ENCODE results near the gene OR4D1.
"Not testable (repeated sequence)": the region's sequence is repeated elsewhere in the genome, so short reads cannot be mapped to it uniquely, and the experiment has no call there.

DNA sequence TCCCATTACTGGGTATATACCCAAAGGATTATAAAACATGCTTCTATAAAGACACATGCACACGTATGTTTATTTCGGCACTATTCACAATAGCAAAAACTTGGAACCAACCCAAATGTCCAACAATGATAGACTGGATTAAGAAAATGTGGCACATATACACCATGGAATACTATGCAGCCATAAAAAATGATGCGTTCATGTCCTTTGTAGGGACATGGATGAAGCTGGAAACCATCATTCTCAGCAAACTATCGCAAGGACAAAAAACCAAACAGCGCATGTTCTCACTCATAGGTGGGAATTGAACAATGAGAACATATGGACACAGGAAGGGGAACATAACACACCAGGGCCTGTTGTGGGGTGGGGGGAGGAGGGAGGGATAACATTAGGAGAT, 15.5 kb upstream of the OR4D1 start:
- TF ChIP-seq, protein P1, sequence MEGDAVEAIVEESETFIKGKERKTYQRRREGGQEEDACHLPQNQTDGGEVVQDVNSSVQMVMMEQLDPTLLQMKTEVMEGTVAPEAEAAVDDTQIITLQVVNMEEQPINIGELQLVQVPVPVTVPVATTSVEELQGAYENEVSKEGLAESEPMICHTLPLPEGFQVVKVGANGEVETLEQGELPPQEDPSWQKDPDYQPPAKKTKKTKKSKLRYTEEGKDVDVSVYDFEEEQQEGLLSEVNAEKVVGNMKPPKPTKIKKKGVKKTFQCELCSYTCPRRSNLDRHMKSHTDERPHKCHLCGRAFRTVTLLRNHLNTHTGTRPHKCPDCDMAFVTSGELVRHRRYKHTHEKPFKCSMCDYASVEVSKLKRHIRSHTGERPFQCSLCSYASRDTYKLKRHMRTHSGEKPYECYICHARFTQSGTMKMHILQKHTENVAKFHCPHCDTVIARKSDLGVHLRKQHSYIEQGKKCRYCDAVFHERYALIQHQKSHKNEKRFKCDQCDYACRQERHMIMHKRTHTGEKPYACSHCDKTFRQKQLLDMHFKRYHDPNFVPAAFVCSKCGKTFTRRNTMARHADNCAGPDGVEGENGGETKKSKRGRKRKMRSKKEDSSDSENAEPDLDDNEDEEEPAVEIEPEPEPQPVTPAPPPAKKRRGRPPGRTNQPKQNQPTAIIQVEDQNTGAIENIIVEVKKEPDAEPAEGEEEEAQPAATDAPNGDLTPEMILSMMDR (IDR thresholded peaks at IDR 0.05): not testable (repeated sequence)
- TF ChIP-seq POLR2AphosphoS5, POLR2A (IDR thresholded peaks at IDR 0.05): not testable (repeated sequence)

Measured in prostate gland (tissue), 2 donors.